Sigmoid colon (tissue), 7 donors: ENCODE results near the gene TFCP2L1. TPM values are rescaled to one million over a fixed set of nuclear protein-coding genes. Genes with fewer than 3 reads are reported as not detected.
"Not testable (repeated sequence)": the region's sequence is repeated elsewhere in the genome, so short reads cannot be mapped to it uniquely, and the experiment has no call there.

ENCODE experiments used
- DNase-seq: peaks from one replicate; pipeline ENCODE4 v3.0.0-alpha.2; 2019
- H3K27ac ChIP-seq, 4 donors: fragments of 200-600 bp; sonication (generic); one replicate each; pipeline ENCODE4 v1.5.1; 2016 to 2019; ENCODE audit warnings: mild to moderate bottlenecking in 1 of 4
- H3K27me3 ChIP-seq, 3 donors: fragments of 200-600 bp; sonication (generic); one replicate each; pipeline ENCODE4 v1.5.1; 2019; ENCODE audit warnings: mild to moderate bottlenecking in 1 of 3
- H3K36me3 ChIP-seq, 4 donors: fragments of 200-600 bp; sonication (generic); one replicate each; pipeline ENCODE4 v1.5.1; 2016 to 2019
- H3K4me1 ChIP-seq, 4 donors: fragments of 200-600 bp; sonication (generic); one replicate each; pipeline ENCODE4 v1.5.1; 2017 to 2019
- H3K4me3 ChIP-seq, 4 donors: fragments of 200-600 bp; sonication (generic); one replicate each; pipeline ENCODE4 v1.5.1; 2017 to 2019; ENCODE audit warnings: mild to moderate bottlenecking in 2 of 4, moderate library complexity in 1 of 4
- H3K9me3 ChIP-seq, 4 donors: fragments of 200-600 bp in 3 of 4; sonication (generic) in 3 of 4; one replicate each; pipeline versions ENCODE4 v1.5.1 to v1.6.1; 2013 to 2019
- CTCF ChIP-seq, 4 experiments: fragments of 450-650 bp in 3 of 4; fragments of 200-600 bp in 1 of 4; IDR thresholded peaks; one replicate each; pipeline ENCODE4 v1.5.1; 2016 to 2019; ENCODE audit warnings: antibody characterized with exemption in 4 of 4, mild to moderate bottlenecking in 3 of 4, moderate library complexity in 2 of 4
- EP300 ChIP-seq, 4 donors: sonication (generic); formaldehyde crosslinking; IDR thresholded peaks; one replicate each; pipeline ENCODE4 v1.6.1; 2017; ENCODE audit warnings: antibody characterized with exemption in 4 of 4
- POLR2A ChIP-seq, 2 donors: fragments of 450-650 bp; IDR thresholded peaks; one replicate each; pipeline ENCODE4 v1.6.1; 2016; ENCODE audit warnings: antibody characterized with exemption in 2 of 2, mild to moderate bottlenecking in 2 of 2, moderate library complexity in 2 of 2
- POLR2AphosphoS5 ChIP-seq, 4 donors: sonication (generic); formaldehyde crosslinking; IDR thresholded peaks; one replicate each; pipeline ENCODE4 v1.6.1; 2017; ENCODE audit warnings: antibody characterized with exemption in 4 of 4
- WGBS, 2 donors: extraction: QIAGEN DNeasy Blood & Tissue Kit; methylation state at CpG; one replicate each; pipeline ENCODE4 v1.1.7; 2013; 5-methylcytosine and 5-hydroxymethylcytosine counted together
- intact Hi-C: fragments of 100-400 bp; cut with DNase I; formaldehyde crosslinking; loops from one replicate; pipeline ENCODE4 v1.15.1; 2023
- polyA plus RNA-seq, 3 donors: library from polyadenylated mRNA; stranded (reverse); fragments of 200-250 nt; gene quantifications; one replicate each; pipeline ENCODE4 v1.2.3, GENCODE V29; 2013
- total RNA-seq, 4 donors: library from RNA; depleted of rRNA; stranded (reverse); fragments of >200 nt; gene quantifications; one replicate each; pipeline ENCODE4 v1.1.0, GENCODE V29; 2016
- donor health status: healthy with polysubstance abuse.
- donor health status: Bipolar disorder and iron deficiency.
- donor health status: healthy.

The TFCP2L1 gene
- total and polyA plus RNA-seq, 7 donors = 0.14 to 35.5 (median 0.55) TPM

- WGBS, 2 donors = 83 to 88% methylated on average over 2 of the region's 2 CpGs
- intact Hi-C loops = no loop called here
- DNase-seq = no peak
These were observed 19.9 kb upstream of the TFCP2L1 start for GRCh38 chr2:121304941-121305340.

GRCh38 chr2:121303531-121304263 lies 18.7 kb upstream of the TFCP2L1 start:
- intact Hi-C loops = no loop called here
- Histone ChIP-seq H3K27ac (no peak overlapping the region), H3K9me3 (no peaks in the 10 kb centered on the region), H3K4me1 (no peaks in the 10 kb centered on the region), H3K36me3 (no peaks in the 10 kb centered on the region), H3K27me3 (peaks cover 0 to 3% (median 0%) of the 10 kb centered on the region in 3 donors), H3K4me3 (no peak overlapping the region)
- WGBS, 2 donors = 19 to 57% methylated on average over 2 of the region's 2 CpGs
- TF ChIP-seq POLR2A (IDR thresholded peaks at IDR 0.05) (no peak), EP300 (IDR thresholded peaks at IDR 0.05) (no peak), POLR2AphosphoS5 (IDR thresholded peaks at IDR 0.05) (no peak), CTCF (IDR thresholded peaks at IDR 0.05) (no peak)
- no peak for DNase-seq

More at GRCh38 chr2:121304941-121305340, 19.9 kb upstream of the TFCP2L1 start:
- Histone ChIP-seq H3K27ac (no peak overlapping the region), H3K27me3 (peaks cover 0 to 3% (median 0%) of the 10 kb centered on the region in 3 donors), H3K36me3 (no peaks in the 10 kb centered on the region), H3K4me3 (no peak overlapping the region), H3K4me1 (no peaks in the 10 kb centered on the region), H3K9me3 (no peaks in the 10 kb centered on the region)
- no peak for TF ChIP-seq POLR2A (IDR thresholded peaks at IDR 0.05)
- TF ChIP-seq CTCF (IDR thresholded peaks at IDR 0.05) = no peak
- no peak for TF ChIP-seq EP300 (IDR thresholded peaks at IDR 0.05)
- no peak for TF ChIP-seq POLR2AphosphoS5 (IDR thresholded peaks at IDR 0.05)

- DNase-seq, H3K9me3 ChIP-seq, H3K4me1 ChIP-seq, H3K27ac ChIP-seq, H3K36me3 ChIP-seq, intact Hi-C loops, H3K27me3 ChIP-seq, H3K4me3 ChIP-seq: not testable (repeated sequence)
These were observed 16.2 kb upstream of the TFCP2L1 start for GRCh38 chr2:121301190-121301589.

- 88 to 93% methylated on average over 12 of the region's 12 CpGs for WGBS, 2 donors
- Histone ChIP-seq H3K9me3 (no peaks in the 10 kb centered on the region), H3K4me1 (no peaks in the 10 kb centered on the region), H3K27ac (no peak overlapping the region), H3K4me3 (no peak overlapping the region), H3K27me3 (no peaks in the 10 kb centered on the region), H3K36me3 (no peaks in the 10 kb centered on the region)
- intact Hi-C loops = no loop called here
- DNase-seq = no peak
- TF ChIP-seq CTCF (IDR thresholded peaks at IDR 0.05) (no peak), POLR2A (IDR thresholded peaks at IDR 0.05) (no peak), POLR2AphosphoS5 (IDR thresholded peaks at IDR 0.05) (no peak), EP300 (IDR thresholded peaks at IDR 0.05) (no peak)
These were observed 13.5 kb upstream of the TFCP2L1 start for GRCh38 chr2:121298476-121298875.

GRCh38 chr2:121297866-121298265 lies 12.9 kb upstream of the TFCP2L1 start:
- 88 to 91% methylated on average over 5 of the region's 5 CpGs for WGBS, 2 donors
- intact Hi-C loops = not testable (repeated sequence)

More at GRCh38 chr2:121297866-121298265, 12.9 kb upstream of the TFCP2L1 start:
- not testable (repeated sequence) for H3K36me3 ChIP-seq, H3K4me3 ChIP-seq, H3K9me3 ChIP-seq, H3K27me3 ChIP-seq, DNase-seq, H3K4me1 ChIP-seq, H3K27ac ChIP-seq
